Thyroid gland (tissue), 4 donors: Measurements from ENCODE around the gene FFAR2.

Experiments
- POLR2A ChIP-seq, 2 donors: fragments of 450-650 bp; IDR thresholded peaks; one replicate each; pipeline ENCODE4 v1.6.1; 2017; ENCODE audit warnings: antibody characterized with exemption in 2 of 2, mild to moderate bottlenecking in 2 of 2, moderate library complexity in 1 of 2
- TF ChIP-seq, protein P1 (sequence below), 6 experiments: fragments of 200-600 bp in 3 of 6; fragments of 450-650 bp in 3 of 6; sonication (generic) in 3 of 6; IDR thresholded peaks; one replicate each; pipeline ENCODE4 v1.5.1; 2016 to 2019; ENCODE audit warnings: antibody characterized with exemption in 6 of 6, mild to moderate bottlenecking in 2 of 6, inconsistent platforms in 1 of 6, moderate library complexity in 1 of 6

DNA sequence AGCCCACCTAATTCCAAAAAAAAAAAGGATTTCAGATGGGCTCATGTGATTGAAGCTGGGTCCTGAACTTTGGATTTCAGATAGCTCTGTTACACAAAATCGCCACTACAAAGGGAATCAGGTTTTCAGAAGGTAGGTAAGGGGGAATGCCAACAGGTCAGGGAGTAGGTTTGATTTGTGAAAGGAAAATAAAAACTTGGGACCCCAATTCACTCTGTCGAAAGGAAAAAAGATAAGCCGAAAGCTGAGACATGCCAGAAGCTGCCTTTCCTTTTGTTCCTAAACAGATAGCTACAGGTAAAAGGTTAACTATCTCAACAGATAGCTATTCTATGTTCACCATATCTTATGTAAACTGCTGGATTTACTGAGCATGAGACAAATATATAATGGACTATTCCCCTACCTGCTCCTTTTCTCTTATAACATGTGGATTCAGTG lies 38.2 kb downstream of the FFAR2 start:
- TF ChIP-seq, protein P1, sequence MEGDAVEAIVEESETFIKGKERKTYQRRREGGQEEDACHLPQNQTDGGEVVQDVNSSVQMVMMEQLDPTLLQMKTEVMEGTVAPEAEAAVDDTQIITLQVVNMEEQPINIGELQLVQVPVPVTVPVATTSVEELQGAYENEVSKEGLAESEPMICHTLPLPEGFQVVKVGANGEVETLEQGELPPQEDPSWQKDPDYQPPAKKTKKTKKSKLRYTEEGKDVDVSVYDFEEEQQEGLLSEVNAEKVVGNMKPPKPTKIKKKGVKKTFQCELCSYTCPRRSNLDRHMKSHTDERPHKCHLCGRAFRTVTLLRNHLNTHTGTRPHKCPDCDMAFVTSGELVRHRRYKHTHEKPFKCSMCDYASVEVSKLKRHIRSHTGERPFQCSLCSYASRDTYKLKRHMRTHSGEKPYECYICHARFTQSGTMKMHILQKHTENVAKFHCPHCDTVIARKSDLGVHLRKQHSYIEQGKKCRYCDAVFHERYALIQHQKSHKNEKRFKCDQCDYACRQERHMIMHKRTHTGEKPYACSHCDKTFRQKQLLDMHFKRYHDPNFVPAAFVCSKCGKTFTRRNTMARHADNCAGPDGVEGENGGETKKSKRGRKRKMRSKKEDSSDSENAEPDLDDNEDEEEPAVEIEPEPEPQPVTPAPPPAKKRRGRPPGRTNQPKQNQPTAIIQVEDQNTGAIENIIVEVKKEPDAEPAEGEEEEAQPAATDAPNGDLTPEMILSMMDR (IDR thresholded peaks at IDR 0.05): no peak
- TF ChIP-seq POLR2A (IDR thresholded peaks at IDR 0.05): no peak
